Measurements from ENCODE around the gene SIRT7. TPM values are rescaled to one million over a fixed set of nuclear protein-coding genes. Genes with fewer than 3 reads are reported as not detected.

Gene SIRT7
- total and polyA plus RNA-seq, 2 donors (not counting 3 experiments of a cell fraction or from before 2014, with no cell fraction given) = 11.6 to 28.8 TPM

GRCh38 chr17:81960130-81960958, 42.4 kb upstream of the SIRT7 start:
- H2AFZ ChIP-seq (ENCODE audit: low read depth, low read length) = no peak overlapping the region

GRCh38 chr17:81959362-81960129, 41.6 kb upstream of the SIRT7 start:
- Histone ChIP-seq H3K4me3 (replicated peaks in 1 of 3; ENCODE audit: insufficient read depth in 1 of 3, low read depth in 1 of 3, low read length in 3 of 3) (no peak overlapping the region), H3K9me1 (replicated peaks; ENCODE audit: control insufficient read depth, extremely low read depth, insufficient read depth, low read length) (no peaks in the 10 kb centered on the region), H4K20me1 (replicated peaks; ENCODE audit: control insufficient read depth, extremely low read depth, insufficient read depth, low read length) (no peaks in the 10 kb centered on the region), H3K79me2 (ENCODE audit: control insufficient read depth, insufficient read depth, low read length) (no peaks in the 10 kb centered on the region), H3K4me1 (ENCODE audit: control insufficient read depth, extremely low read depth, insufficient read depth, low read length) (no peaks in the 10 kb centered on the region), H3K27me3 (ENCODE audit: control insufficient read depth in 2 of 2, insufficient read depth in 2 of 2, low read length in 2 of 2) (peaks cover 34 to 47% of the 10 kb centered on the region in 2 experiments), H2AFZ (ENCODE audit: low read depth, low read length) (peak overlapping the region; percentile 14), H3K9ac (replicated peaks; ENCODE audit: extremely low read depth, insufficient read depth, low read length) (no peak overlapping the region), H3K9me3 (replicated peaks; ENCODE audit: control insufficient read depth, insufficient read depth, low read length) (no peaks in the 10 kb centered on the region), H3K4me2 (ENCODE audit: insufficient read depth, low read length) (no peak overlapping the region), H3K27ac (ENCODE audit: insufficient read depth, low read depth, low read length) (no peak overlapping the region), H3K36me3 (ENCODE audit: control insufficient read depth in 2 of 2, extremely low read depth in 1 of 2, insufficient read depth in 2 of 2, low read length in 2 of 2) (no peaks in the 10 kb centered on the region)
- BruUV-seq (replicated peaks) = no TSS peak
- dilution Hi-C loops (cut with MboI; ENCODE audit: extremely low pct_ligation_motif_present, low sequenced_read_pairs) = no loop called here
- CTCF ChIA-PET = interaction anchor here (0.5 to 2.6 kb wide), 39 partner anchors 9 to 578 kb away, joined by 3 to 345 read pairs (median 5); partner anchors contain the start of genes ASPSCR1, CENPX, DCXR and GPS1
- DNase-seq (ENCODE audit: low read depth, low spot score) (peak; percentile 18), FAIRE-seq (no peak)
- no peak for TF ChIP-seq FOS (IDR thresholded peaks at IDR 0.05; ENCODE audit: borderline replicate concordance, insufficient read depth, low read length)
- TF ChIP-seq, protein P1, sequence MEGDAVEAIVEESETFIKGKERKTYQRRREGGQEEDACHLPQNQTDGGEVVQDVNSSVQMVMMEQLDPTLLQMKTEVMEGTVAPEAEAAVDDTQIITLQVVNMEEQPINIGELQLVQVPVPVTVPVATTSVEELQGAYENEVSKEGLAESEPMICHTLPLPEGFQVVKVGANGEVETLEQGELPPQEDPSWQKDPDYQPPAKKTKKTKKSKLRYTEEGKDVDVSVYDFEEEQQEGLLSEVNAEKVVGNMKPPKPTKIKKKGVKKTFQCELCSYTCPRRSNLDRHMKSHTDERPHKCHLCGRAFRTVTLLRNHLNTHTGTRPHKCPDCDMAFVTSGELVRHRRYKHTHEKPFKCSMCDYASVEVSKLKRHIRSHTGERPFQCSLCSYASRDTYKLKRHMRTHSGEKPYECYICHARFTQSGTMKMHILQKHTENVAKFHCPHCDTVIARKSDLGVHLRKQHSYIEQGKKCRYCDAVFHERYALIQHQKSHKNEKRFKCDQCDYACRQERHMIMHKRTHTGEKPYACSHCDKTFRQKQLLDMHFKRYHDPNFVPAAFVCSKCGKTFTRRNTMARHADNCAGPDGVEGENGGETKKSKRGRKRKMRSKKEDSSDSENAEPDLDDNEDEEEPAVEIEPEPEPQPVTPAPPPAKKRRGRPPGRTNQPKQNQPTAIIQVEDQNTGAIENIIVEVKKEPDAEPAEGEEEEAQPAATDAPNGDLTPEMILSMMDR (IDR thresholded peaks at IDR 0.05; ENCODE audit: extremely low read depth in 1 of 2, insufficient read depth in 1 of 2, low read depth in 1 of 2, low read length in 2 of 2) = peak; percentile 60 to 75
- intact Hi-C loops (cut with micrococcal nuclease) = loop anchor here (1.0 kb wide), 1 partner anchor 63 kb away; the partner anchor contains the start of gene CENPX
- POLR2A ChIA-PET = no interaction called here

More at GRCh38 chr17:81960130-81960958, 42.4 kb upstream of the SIRT7 start:
- FAIRE-seq (no peak), DNase-seq (ENCODE audit: low read depth, low spot score) (no peak)
- Histone ChIP-seq H3K27ac (ENCODE audit: insufficient read depth, low read depth, low read length) (no peak overlapping the region), H3K4me2 (ENCODE audit: insufficient read depth, low read length) (no peak overlapping the region), H3K27me3 (ENCODE audit: control insufficient read depth in 2 of 2, insufficient read depth in 2 of 2, low read length in 2 of 2) (peaks cover 36 to 50% of the 10 kb centered on the region in 2 experiments), H3K4me1 (ENCODE audit: control insufficient read depth, extremely low read depth, insufficient read depth, low read length) (no peaks in the 10 kb centered on the region), H3K9me3 (replicated peaks; ENCODE audit: control insufficient read depth, insufficient read depth, low read length) (no peaks in the 10 kb centered on the region), H3K79me2 (ENCODE audit: control insufficient read depth, insufficient read depth, low read length) (no peaks in the 10 kb centered on the region), H3K4me3 (replicated peaks in 1 of 3; ENCODE audit: insufficient read depth in 1 of 3, low read depth in 1 of 3, low read length in 3 of 3) (no peak overlapping the region), H3K36me3 (ENCODE audit: control insufficient read depth in 2 of 2, extremely low read depth in 1 of 2, insufficient read depth in 2 of 2, low read length in 2 of 2) (no peaks in the 10 kb centered on the region), H4K20me1 (replicated peaks; ENCODE audit: control insufficient read depth, extremely low read depth, insufficient read depth, low read length) (no peaks in the 10 kb centered on the region), H3K9me1 (replicated peaks; ENCODE audit: control insufficient read depth, extremely low read depth, insufficient read depth, low read length) (no peaks in the 10 kb centered on the region), H3K9ac (replicated peaks; ENCODE audit: extremely low read depth, insufficient read depth, low read length) (no peak overlapping the region)
- intact Hi-C loops (cut with micrococcal nuclease) = no loop called here
- no peak for TF ChIP-seq POLR2A (IDR thresholded peaks at IDR 0.05; ENCODE audit: low read depth, low read length)
- peak; percentile 100 for TF ChIP-seq EZH2 (IDR thresholded peaks at IDR 0.05; ENCODE audit: borderline replicate concordance, low read depth, low read length, severe bottlenecking)
- ChIA-PET POLR2A (no interaction called here), CTCF (interaction anchor here (0.9 to 2.6 kb wide), 36 partner anchors 10 to 237 kb away, joined by 3 to 345 read pairs (median 6); partner anchors contain the start of genes ASPSCR1, CENPX, DCXR and GPS1)
- BruUV-seq (replicated peaks) = no TSS peak
- dilution Hi-C loops (cut with MboI; ENCODE audit: extremely low pct_ligation_motif_present, low sequenced_read_pairs) = no loop called here
